GM12878 (cell line): ENCODE measurements around the gene PITPNM3.

Experiments
- CEBPB ChIP-seq, 2 experiments: fragments of 150-350 bp in 1 of 2; IDR thresholded peaks; 2 replicates each; pipeline ENCODE4 v1.6.1; 2012 to 2014; ENCODE audit warnings: low read depth in 2 of 2, low read length in 2 of 2, borderline replicate concordance in 1 of 2, inconsistent platforms in 1 of 2
- CTCF ChIP-seq, 3 experiments: IDR thresholded peaks in 2 of 3; conservative IDR thresholded peaks in 1 of 3; 2 replicates each; pipeline ENCODE4 v1.5.1; 2011; ENCODE audit warnings: low read depth in 3 of 3, low read length in 3 of 3, mild to moderate bottlenecking in 3 of 3, control low read depth in 2 of 3, moderate library complexity in 2 of 3, inconsistent platforms in 1 of 3, mixed read lengths in 1 of 3; ENCODE audit not compliant: control insufficient read depth in 2 of 3, insufficient read depth in 1 of 3; ENCODE audit errors: extremely low read depth in 1 of 3
- EP300 ChIP-seq, 2 experiments: fragments of 150-350 bp in 1 of 2; IDR thresholded peaks; 2 replicates each; pipeline ENCODE4 v1.6.1; 2011 to 2012; ENCODE audit warnings: low read depth in 2 of 2, low read length in 2 of 2, borderline replicate concordance in 1 of 2, improper control_type of control experiment in 1 of 2, inconsistent platforms in 1 of 2; ENCODE audit not compliant: control insufficient read depth in 1 of 2
- JUNB ChIP-seq: IDR thresholded peaks from 2 replicates; pipeline ENCODE4 v1.6.1; 2016; ENCODE audit warnings: antibody characterized with exemption, mild to moderate bottlenecking
- JUND ChIP-seq: IDR thresholded peaks from 2 replicates; pipeline ENCODE4 v1.6.1; 2012; ENCODE audit warnings: low read depth, mild to moderate bottlenecking, low read length, improper control_type of control experiment, moderate library complexity
- KDM1A ChIP-seq: fragments of 200-600 bp; sonication (generic); IDR thresholded peaks from 2 replicates; pipeline ENCODE4 v1.6.1; 2016; ENCODE audit warnings: borderline replicate concordance
- NR2C1 ChIP-seq: fragments of 450-650 bp; IDR thresholded peaks from 2 replicates; pipeline ENCODE4 v1.6.1; 2017; ENCODE audit warnings: antibody characterized with exemption, mild to moderate bottlenecking, moderate library complexity
- NRF1 ChIP-seq: conservative IDR thresholded peaks from 2 replicates; pipeline ENCODE4 v1.6.1; 2011; ENCODE audit warnings: mild to moderate bottlenecking, low read depth, low read length, improper control_type of control experiment
- POLR2A ChIP-seq: IDR thresholded peaks from 2 replicates; pipeline ENCODE4 v1.6.1; 2011; ENCODE audit warnings: low read depth, mild to moderate bottlenecking, low read length
- RAD21 ChIP-seq: IDR thresholded peaks from 2 replicates; pipeline ENCODE4 v1.6.1; 2011; ENCODE audit warnings: mild to moderate bottlenecking, low read depth, low read length, moderate library complexity; ENCODE audit not compliant: insufficient read depth

GRCh38 chr17:6558932-6559752 lies 2.8 kb upstream of the PITPNM3 start:
- TF ChIP-seq CEBPB (IDR thresholded peaks at IDR 0.05; ENCODE audit: borderline replicate concordance in 1 of 2, low read depth in 2 of 2, low read length in 2 of 2), result no peak
- TF ChIP-seq JUNB, result no peak
- TF ChIP-seq KDM1A, result no peak
- no peak for TF ChIP-seq CTCF (IDR thresholded peaks at IDR 0.05 in 2 of 3, conservative IDR thresholded peaks at IDR 0.05 in 1 of 3; ENCODE audit: control insufficient read depth in 2 of 3, extremely low read depth in 1 of 3, insufficient read depth in 1 of 3, low read depth in 3 of 3, low read length in 3 of 3)
- TF ChIP-seq JUND, result no peak
- no peak for TF ChIP-seq RAD21
- TF ChIP-seq NR2C1, result no peak
- TF ChIP-seq EP300 (IDR thresholded peaks at IDR 0.05; ENCODE audit: borderline replicate concordance in 1 of 2, control insufficient read depth in 1 of 2, low read depth in 2 of 2, low read length in 2 of 2), result no peak
- TF ChIP-seq NRF1, result no peak
- no peak for TF ChIP-seq POLR2A
